Lower lobe of right lung (tissue), 2 donors: ENCODE results near the gene TIGD7. TPM values are rescaled to one million over a fixed set of nuclear protein-coding genes. Genes with fewer than 3 reads are reported as not detected.

Experiments
- ATAC-seq, 2 donors: fragments of 200-7000 bp; cut with Tn5 transposase; one replicate each; pipeline ENCODE4 v1.9.1; 2020 to 2022; ENCODE audit warnings: mild to moderate bottlenecking in 2 of 2, moderate library complexity in 2 of 2
- DNase-seq: peaks from one replicate; pipeline ENCODE4 v3.0.0-alpha.2; 2020
- H3K27ac ChIP-seq: fragments of 200-600 bp; one replicate; pipeline ENCODE4 v1.8.0; 2022
- H3K27me3 ChIP-seq: fragments of 200-600 bp; one replicate; pipeline ENCODE4 v1.8.0; 2022; ENCODE audit warnings: low read depth
- H3K36me3 ChIP-seq: fragments of 200-600 bp; one replicate; pipeline ENCODE4 v1.8.0; 2022; ENCODE audit warnings: mild to moderate bottlenecking
- H3K4me1 ChIP-seq: fragments of 200-600 bp; one replicate; pipeline ENCODE4 v1.8.0; 2022
- H3K4me3 ChIP-seq: fragments of 200-600 bp; one replicate; pipeline ENCODE4 v1.8.0; 2022; ENCODE audit warnings: mild to moderate bottlenecking
- H3K9me3 ChIP-seq: fragments of 200-600 bp; one replicate; pipeline ENCODE4 v1.8.0; 2022
- intact Hi-C: fragments of 100-400 bp; cut with DNase I; formaldehyde crosslinking; loops from one replicate; pipeline ENCODE4 v1.11.0; 2022
- total RNA-seq: library from RNA; stranded (reverse); fragmentation: NEBNext Ultra II Directional; extraction: Animal tissue kit (Norgen Biotek cat#: 25700); gene quantifications from one replicate; pipeline ENCODE4 v1.2.1, GENCODE V29; 2021
- TF ChIP-seq, protein P1 (sequence below): fragments of 200-600 bp; IDR thresholded peaks from one replicate; pipeline ENCODE4 v1.8.0; 2022; ENCODE audit warnings: antibody characterized with exemption, mild to moderate bottlenecking
- donor health status: DM: no; HTN: yes; CAD: no; lungs with severe emphysema.

TIGD7 gene
- total RNA-seq, 1 donor from 2014 or later: 5.3 TPM

DNA sequence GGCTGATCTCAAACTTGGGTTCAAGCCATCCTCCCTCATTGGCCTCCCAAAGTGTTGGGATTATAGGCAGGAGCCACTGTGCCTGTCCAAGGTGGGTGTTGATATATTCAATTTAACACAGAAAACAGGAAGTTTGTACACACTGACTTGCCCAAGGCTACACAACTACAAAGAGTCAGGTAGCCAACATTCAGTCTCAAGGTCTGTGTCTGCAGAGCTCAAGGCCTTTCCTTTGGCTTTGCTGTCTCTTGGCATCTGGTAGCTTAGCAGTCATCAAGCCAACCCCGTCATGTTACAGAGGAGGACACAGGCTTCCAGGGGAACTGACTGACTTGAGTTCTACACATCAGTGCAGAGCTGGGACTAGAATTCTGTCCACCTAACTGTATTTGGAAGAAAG lies 36.9 kb downstream of the TIGD7 start:
- ATAC-seq (no peak), DNase-seq (no peak)
- Histone ChIP-seq H3K27me3 (no peaks in the 10 kb centered on the region), H3K4me3 (no peak overlapping the region), H3K9me3 (peaks cover 4% of the 10 kb centered on the region), H3K4me1 (peaks cover 18% of the 10 kb centered on the region), H3K36me3 (no peaks in the 10 kb centered on the region), H3K27ac (no peak overlapping the region)
- intact Hi-C loops: no loop called here
- TF ChIP-seq, protein P1, sequence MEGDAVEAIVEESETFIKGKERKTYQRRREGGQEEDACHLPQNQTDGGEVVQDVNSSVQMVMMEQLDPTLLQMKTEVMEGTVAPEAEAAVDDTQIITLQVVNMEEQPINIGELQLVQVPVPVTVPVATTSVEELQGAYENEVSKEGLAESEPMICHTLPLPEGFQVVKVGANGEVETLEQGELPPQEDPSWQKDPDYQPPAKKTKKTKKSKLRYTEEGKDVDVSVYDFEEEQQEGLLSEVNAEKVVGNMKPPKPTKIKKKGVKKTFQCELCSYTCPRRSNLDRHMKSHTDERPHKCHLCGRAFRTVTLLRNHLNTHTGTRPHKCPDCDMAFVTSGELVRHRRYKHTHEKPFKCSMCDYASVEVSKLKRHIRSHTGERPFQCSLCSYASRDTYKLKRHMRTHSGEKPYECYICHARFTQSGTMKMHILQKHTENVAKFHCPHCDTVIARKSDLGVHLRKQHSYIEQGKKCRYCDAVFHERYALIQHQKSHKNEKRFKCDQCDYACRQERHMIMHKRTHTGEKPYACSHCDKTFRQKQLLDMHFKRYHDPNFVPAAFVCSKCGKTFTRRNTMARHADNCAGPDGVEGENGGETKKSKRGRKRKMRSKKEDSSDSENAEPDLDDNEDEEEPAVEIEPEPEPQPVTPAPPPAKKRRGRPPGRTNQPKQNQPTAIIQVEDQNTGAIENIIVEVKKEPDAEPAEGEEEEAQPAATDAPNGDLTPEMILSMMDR: no peak

DNA sequence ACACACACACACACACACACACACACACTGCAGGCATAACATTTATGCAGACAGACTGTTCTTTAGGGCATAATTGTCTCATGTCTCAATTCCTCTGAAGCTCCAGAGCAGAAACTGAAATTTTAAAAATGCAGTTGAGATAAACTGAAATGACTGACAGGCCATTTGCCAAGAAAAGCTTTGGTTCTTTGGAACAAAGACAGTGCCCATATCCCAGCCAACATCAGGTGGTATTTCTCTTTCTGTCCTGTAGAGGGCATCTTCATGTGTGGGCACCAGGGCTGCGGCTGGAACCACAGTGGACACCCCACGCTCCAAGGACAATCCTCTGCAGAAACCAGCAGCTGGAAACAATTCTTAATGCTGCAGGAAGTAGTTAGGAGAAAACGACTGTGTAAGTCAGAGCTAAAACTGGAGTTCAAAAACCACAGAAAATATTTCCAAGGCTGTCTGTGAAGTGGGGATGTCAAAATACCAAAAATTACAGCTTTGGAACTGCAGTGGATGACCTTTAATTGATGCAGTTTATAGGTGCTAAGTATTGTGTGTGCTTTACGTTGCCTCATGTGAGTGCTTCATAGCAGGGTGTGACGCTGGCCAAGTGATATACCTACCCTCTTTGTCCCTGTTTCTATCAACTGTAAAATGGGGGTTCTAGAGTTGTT lies 38.2 kb downstream of the TIGD7 start:
- no peak overlapping the region for H3K4me3 ChIP-seq
- no peaks in the 10 kb centered on the region for H3K36me3 ChIP-seq
- intact Hi-C loops: no loop called here
- TF ChIP-seq, protein P1: peak; percentile 47
- DNase-seq (no peak), ATAC-seq (no peak)
- peaks cover 4% of the 10 kb centered on the region for H3K9me3 ChIP-seq
- H3K27ac ChIP-seq: no peak overlapping the region
- H3K27me3 ChIP-seq: no peaks in the 10 kb centered on the region
- H3K4me1 ChIP-seq: peaks cover 26% of the 10 kb centered on the region

DNA sequence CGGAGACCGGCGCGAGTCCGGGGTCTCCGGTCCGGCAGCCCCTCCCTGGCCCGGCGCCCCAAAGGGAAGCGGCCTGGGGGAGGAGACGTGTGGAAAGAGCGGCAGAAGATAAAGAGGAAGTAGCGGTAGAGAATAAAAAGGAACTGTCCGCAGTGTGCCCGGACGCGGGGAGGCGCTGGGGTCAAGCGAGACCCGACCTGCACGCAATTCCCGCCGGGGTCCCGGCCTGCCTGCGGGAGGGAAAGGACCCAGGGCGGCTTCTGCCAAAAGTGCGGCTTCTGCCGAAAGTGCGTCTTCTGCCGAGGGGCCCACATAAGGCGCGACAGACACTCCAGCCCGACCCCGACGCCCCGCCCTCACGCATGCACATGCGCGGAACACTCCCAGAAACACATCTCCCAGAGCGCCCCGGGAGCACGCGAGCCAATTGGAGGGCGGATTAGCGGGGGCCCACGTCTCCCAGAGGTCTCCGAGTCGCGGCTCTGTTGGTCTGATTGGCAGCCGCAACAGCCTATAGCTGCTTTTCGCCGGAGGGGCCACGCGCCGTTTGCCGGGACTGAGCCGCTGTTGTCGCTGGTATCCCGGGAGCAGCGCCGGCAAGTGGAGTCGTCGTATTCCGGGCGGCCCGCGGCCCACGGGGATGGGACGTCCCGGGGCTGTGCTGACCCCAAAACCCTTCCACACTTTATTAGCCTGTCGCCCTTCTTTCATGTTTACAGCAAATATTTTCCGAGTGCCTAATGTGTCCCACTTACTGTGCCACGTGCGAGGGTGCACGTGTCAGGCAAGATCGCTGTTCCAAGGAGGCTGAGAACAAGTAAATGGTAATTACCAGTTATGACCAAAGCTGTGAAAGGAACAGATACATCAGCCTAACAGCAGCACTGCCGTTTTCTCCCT lies 40.8 kb downstream of the TIGD7 start:
- intact Hi-C loops: no loop called here
- peaks cover 4% of the 10 kb centered on the region for H3K9me3 ChIP-seq

DNA sequence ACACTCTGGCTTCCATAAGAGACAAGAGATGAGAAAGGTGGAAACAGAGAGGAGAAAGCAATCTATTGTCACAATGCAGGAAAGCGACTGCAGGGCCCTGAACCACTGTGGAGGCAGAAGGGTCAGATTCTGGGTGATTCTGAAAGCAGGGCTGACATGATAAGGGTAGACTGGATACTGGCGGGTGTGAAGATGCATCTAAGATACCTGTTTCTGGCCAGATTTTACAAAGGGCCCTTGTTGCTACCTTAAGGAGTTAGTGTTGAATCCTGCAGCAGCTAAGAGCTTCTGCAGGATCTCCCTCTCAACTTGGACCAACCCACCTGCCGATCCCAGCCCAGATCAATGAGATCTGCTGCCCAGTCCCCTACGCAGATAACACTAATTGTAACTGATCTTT lies 42.7 kb downstream of the TIGD7 start:
- peaks cover 33% of the 10 kb centered on the region for H3K4me1 ChIP-seq
- intact Hi-C loops: no loop called here
- no peak for DNase-seq
- no peak for ATAC-seq
- H3K4me3 ChIP-seq: no peak overlapping the region
- TF ChIP-seq, protein P1: no peak
- H3K27ac ChIP-seq: peak overlapping the region; percentile 95
- no peaks in the 10 kb centered on the region for H3K27me3 ChIP-seq
- H3K36me3 ChIP-seq: no peaks in the 10 kb centered on the region
- H3K9me3 ChIP-seq: peaks cover 4% of the 10 kb centered on the region

More for the DNA sequence above, 40.8 kb downstream of the TIGD7 start:
- Histone ChIP-seq H3K27me3 (no peaks in the 10 kb centered on the region), H3K4me3 (peak overlapping the region; percentile 73), H3K4me1 (peaks cover 26% of the 10 kb centered on the region), H3K36me3 (no peaks in the 10 kb centered on the region), H3K27ac (peak overlapping the region; percentile 95)
- DNase-seq (peak; percentile 98), ATAC-seq (peak; percentile 98)
- TF ChIP-seq, protein P1: peak; percentile 34

DNA sequence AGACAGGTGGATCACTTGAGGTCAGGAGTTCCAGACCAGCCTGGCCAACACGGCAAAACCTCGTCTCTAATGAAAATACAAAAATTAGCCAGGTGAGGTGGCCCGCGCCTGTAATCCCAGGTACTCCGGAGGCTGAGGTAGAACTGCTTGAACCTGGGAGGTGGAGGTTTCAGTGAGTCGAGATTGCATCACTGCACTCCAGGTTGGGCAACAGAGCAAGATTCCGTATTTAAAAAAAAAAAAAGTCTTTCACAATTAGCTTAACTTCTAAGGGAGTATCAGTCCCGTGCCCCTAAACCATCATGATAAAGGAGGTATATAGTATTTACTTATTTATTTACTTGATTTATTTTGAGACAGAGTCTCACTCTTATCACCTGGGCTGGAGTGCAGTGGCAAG lies 45.4 kb downstream of the TIGD7 start:
- no peak for ATAC-seq
- H3K4me1 ChIP-seq: peaks cover 22% of the 10 kb centered on the region
- H3K9me3 ChIP-seq: no peaks in the 10 kb centered on the region
- H3K27ac ChIP-seq: peak overlapping the region; percentile 56
- intact Hi-C loops: no loop called here
- no peaks in the 10 kb centered on the region for H3K36me3 ChIP-seq
- TF ChIP-seq, protein P1: no peak
- no peak for DNase-seq
- no peak overlapping the region for H3K4me3 ChIP-seq
- peaks cover 5% of the 10 kb centered on the region for H3K27me3 ChIP-seq
